Activated naive CD4-positive, alpha-beta T cell (primary cell): Measurements from ENCODE around the gene GLS.
"Not testable (repeated sequence)": the region's sequence is repeated elsewhere in the genome, so short reads cannot be mapped to it uniquely, and the experiment has no call there.

Experiments used
- DNase-seq, 4 experiments: peaks; one replicate each; lab custom pipeline; 2025; lab: John Stamatoyannopoulos, UW

Gene GLS

DNA sequence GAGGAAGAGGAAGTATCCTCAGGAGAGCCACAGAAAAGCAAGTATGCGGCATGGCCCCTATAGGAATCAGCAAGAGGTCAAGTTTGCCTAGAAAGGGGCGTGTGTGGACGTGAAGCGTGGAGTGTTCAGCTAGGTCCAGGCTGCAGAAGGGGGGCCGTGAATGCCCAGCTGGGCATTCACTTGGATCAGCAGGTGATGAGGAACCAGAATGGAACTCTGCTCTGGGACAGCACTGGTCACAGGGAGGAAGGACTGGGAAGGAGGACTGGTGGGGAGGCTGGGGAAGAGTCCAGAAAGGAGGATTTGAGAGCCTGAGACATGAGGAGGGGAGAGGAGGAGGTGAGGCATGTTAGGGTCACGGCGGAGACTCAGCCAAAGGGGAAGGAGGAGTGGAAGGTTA lies 113.5 kb downstream of the GLS start:
- no peak for DNase-seq

DNA sequence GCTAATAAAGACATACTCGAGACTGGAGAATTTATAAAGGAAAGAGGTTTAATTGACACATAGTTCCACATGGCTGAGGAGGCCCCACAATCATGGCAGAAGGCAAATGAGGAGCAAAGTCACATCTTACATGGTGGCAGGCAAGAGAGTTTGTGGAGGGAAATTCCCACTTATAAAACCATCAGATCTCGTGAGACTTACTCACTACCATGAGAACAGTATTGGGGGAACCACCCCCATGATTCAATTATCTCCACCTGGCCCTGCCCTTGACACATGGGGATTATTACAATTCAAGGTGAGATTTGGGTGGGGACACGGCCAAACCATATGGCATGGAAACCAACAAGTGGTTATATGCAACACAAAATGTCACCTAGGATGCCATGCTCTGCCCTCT lies 114.7 kb downstream of the GLS start:
- not testable (repeated sequence) for DNase-seq

DNA sequence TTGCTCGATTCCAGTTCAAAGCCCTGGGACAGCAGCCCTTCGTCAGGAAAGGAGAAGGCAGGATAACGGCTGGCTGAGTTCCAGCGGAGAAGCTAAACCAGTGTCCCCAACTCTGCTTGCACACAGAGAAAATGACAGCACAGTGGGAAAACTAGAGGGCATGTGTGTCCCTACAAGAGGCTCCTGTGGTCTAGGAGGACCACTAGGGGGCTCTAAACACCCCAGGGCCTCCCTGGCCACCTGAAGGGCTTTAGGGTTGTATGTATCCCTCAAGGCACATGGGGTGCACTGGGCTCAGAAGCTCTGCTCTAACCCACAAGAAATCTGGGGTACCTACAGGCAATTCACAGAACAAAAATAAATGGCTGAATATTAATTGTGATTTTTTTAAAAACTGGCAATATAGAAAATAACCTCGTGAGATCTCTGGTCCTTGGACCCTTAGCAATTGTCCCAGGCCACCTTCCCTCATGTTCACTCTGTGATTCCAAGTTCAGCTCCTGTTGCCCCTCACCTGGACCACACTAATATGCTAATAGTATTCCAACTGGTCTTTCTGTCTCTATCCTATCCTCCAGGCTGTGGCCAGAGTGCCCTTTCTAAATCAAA lies 115.8 kb downstream of the GLS start:
- no peak for DNase-seq

- no peak for DNase-seq
Measured at GRCh38 chr2:190996947-190997346, 116.3 kb downstream of the GLS start.

DNA sequence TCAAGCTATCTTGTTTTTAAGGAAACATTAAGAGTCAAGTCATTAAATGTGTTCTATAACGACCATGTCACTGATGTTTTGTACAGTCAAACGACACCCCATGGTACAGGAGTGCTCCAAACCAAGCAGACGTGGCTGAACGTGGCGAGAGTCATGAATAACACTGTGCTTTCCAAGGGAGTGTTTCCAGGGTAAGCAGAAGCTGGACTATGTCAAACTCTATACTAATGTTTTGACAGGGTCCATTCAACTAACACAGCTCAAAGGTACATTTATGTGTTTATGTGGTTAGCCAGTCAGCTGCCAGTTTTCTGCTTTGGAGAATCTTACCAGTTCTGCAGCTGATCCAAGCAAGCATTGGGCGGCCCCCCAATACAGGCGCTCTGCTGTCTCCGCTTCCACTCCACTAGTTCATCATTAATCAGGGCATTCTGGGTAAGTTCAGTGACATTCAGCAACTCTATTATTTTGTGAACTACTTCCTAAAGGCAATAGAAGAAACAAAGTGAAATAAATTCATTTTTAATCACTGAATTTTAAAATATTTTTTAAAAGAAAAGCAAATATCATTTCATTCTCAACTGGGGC lies 117.0 kb downstream of the GLS start:
- no peak for DNase-seq

DNA sequence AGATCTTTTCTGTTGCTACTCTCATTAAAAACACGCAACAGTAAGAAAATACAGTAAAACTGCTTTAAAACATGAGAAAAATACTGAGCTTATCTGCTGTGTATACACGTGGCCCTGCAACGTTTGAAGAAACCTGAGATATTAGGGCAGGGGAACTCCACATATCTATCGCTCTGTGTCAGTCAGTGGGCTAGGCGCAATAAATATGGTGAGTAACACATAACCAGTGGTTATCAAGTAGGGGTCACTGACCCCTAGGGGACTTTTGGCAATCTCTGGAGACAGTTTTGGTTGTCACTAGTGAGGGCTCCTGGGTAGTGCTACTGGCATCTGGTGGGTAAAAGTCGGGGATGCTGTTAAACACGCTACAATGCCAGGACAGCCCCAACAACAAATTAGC lies 118.4 kb downstream of the GLS start:
- DNase-seq = no peak

- DNase-seq = no peak
Measured at GRCh38 chr2:190999949-191000665, 119.5 kb downstream of the GLS start.

GRCh38 chr2:191001032-191001431 lies 120.4 kb downstream of the GLS start:
- no peak for DNase-seq

DNA sequence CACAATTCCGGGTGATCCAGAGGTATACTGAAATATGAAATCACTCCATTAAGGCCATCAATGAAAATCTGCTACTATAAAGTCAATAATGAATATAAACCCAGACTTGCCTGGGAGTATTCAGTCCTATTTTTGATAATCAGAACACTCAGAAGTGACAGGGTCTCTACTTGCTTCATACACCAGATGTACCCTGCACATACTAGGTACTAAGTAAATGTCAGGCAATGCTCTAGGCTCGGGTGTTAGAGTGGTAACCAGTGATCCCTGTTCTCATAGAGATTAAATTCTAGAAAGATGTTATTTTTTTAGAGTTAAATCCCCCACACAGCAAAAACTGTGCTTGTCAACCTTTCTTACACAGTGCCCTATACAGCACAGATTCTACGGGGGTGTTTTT lies 121.0 kb downstream of the GLS start:
- DNase-seq = no peak

GRCh38 chr2:191003405-191004309 lies 123.0 kb downstream of the GLS start:
- DNase-seq = no peak

GRCh38 chr2:191006297-191006696 lies 125.7 kb downstream of the GLS start:
- no peak for DNase-seq

- no peak for DNase-seq
Measured at GRCh38 chr2:191006997-191007783, 126.6 kb downstream of the GLS start.

GRCh38 chr2:191008286-191008685 lies 127.7 kb downstream of the GLS start:
- no peak for DNase-seq

DNA sequence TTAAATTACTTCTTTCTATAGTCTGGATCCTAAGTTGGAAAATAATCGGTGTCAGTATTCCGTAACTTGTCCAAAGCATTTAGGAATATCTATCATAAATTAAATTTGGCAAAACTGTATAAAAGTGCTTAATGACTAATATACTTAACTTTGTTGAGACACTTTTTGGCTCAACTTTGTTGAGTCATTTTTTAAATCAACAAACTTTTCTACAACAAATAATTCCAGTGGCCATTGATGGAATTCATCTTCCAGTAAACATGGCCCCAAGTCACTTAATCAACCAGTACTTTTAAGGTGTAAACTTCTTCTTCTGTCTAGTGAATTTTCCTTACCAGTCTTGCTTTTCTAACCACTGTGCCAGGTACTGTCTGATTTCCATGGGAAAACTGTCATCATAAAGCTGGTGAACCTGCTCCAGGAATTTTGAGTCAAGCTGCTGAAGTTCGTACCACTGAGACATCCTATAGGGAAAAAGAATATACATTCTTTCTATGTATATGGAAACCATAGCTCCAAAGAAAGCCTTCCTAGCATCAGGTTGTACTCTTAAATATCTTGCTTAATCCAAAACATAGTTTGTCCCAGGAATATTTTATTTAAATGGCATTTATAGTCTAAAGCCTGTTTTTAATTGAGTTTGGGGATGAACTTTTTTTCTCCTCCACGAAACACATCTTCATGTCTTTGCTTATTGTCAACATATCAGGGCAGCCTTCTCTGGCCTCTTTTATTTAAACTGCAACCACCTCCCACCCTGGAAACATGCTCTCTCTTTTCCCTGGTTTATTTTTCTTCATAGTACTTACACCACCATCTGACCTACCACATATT lies 129.1 kb downstream of the GLS start:
- DNase-seq = no peak

- DNase-seq = no peak
Measured at GRCh38 chr2:191010887-191011885, 130.6 kb downstream of the GLS start.

DNA sequence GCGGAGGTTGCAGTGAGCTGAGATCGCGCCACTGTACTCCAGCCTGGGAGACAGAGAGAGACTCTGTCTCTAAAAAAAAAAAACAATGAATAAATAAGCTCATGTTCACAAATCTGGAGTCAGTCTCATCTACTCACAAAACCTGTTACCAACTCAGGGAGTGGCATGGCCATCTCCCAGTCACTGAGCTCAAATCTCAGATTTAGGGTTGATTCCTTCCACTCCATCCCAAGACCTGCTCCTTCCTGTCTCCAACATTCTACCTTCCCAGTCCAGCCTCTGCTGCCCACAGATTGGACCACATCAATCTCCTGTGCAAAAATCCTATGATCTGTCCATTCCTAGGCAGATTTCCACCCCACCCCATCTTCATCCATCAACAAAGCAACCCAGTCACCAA lies 131.7 kb downstream of the GLS start:
- no peak for DNase-seq

DNA sequence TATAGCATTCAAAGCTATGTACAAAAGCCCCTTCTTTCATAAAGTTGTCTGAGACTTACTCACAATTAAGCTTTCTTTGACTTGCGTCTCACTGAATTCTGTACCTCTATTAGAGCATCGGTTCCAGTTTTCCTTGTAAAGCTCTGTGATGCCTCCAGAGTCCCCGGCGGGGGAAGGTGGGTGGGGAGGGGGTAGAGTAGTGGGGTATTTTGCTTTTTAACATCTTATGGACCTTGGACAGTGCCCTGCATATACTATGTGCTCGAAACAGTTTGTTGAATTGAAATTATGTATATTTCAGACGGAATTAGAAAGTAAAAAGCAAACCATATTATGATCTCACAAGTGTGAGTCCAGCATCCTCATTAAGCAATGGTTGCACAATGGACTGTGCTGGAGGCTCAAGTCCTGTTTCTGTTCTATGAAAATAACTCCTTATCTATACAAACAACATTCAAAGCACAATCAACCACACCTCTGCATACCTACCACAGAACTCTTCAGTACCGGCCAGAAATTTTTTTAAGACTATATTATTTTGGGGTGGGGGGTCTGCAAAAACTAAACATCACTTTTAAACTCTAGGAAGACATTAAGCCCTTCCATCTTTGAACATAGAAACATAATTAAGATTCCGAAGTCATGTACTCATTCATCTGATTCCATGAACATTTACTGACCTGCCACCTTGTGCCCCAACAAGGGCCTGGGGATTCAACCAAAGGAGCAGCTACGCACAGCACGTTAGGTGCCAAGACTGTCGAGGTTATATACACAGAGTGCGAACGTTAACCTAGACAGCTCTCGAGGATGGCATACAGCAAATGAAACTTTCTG lies 132.4 kb downstream of the GLS start:
- no peak for DNase-seq

DNA sequence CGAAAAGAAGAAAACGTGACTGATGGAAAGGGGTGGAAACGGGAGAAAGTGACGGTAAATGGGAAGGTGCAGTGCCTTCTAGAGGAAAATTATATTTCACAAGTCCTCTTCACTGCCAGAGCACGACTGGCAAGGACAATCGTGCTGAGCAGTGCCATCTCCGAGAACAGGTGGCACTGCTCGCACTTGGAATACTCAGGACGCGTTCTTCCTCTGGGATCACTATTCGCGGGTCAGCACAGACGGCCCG lies 133.0 kb downstream of the GLS start:
- DNase-seq = no peak
